SK-N-MC (cell line): Measurements from ENCODE around the gene TPD52L2.

Experiments
- DNase-seq: peaks from one replicate; pipeline ENCODE4 v3.0.0-alpha.2; 2011; ENCODE audit warnings: low read depth, low spot score
- H3K27ac ChIP-seq: fragments of 200-600 bp; sonication (generic); 2 replicates; pipeline ENCODE4 v1.5.1; 2016; ENCODE audit warnings: mixed run types
- H3K36me3 ChIP-seq: fragments of 200-600 bp; sonication (generic); 2 replicates; pipeline ENCODE4 v1.6.1; 2017; ENCODE audit warnings: antibody characterized with exemption, low read length, mixed read lengths; ENCODE audit not compliant: insufficient read depth
- H3K4me3 ChIP-seq: fragments of 200-600 bp; sonication (generic); 2 replicates; pipeline ENCODE4 v1.5.1; 2016
- H3K9ac ChIP-seq: fragments of 200-600 bp; sonication (generic); 2 replicates; pipeline ENCODE4 v1.8.0; 2017; ENCODE audit warnings: mixed run types, mixed read lengths; ENCODE audit not compliant: insufficient read length
- H3K9me3 ChIP-seq: fragments of 200-600 bp; sonication (generic); 2 replicates; pipeline ENCODE4 v1.6.1; 2017; ENCODE audit warnings: low read depth, mild to moderate bottlenecking, antibody characterized with exemption, low read length, moderate library complexity, mixed read lengths
- EZH2 ChIP-seq: fragments of 200-600 bp; sonication (generic); IDR thresholded peaks from one replicate; pipeline ENCODE4 v1.6.1; 2017; ENCODE audit warnings: antibody characterized with exemption
- FOXP2 ChIP-seq: optimal IDR thresholded peaks from 2 replicates; pipeline ENCODE3; 2011; ENCODE audit warnings: mild to moderate bottlenecking, moderate library complexity; ENCODE audit not compliant: insufficient read depth; ENCODE audit errors: extremely low read length, control extremely low read depth
- POLR2AphosphoS5 ChIP-seq: IDR thresholded peaks from 2 replicates; pipeline ENCODE4 v1.6.1; 2012; ENCODE audit warnings: mild to moderate bottlenecking, low read depth, low read length, borderline replicate concordance

The TPD52L2 gene

GRCh38 chr20:63856098-63856511 lies 9.0 kb upstream of the TPD52L2 start:
- Histone ChIP-seq H3K27ac (no peak overlapping the region), H3K36me3 (no peaks in the 10 kb centered on the region), H3K4me3 (no peak overlapping the region), H3K9me3 (no peaks in the 10 kb centered on the region), H3K9ac (no peak overlapping the region)
- no peak for TF ChIP-seq EZH2
- no peak for TF ChIP-seq POLR2AphosphoS5
- no peak for TF ChIP-seq FOXP2
- no peak for DNase-seq

GRCh38 chr20:63857764-63858392 lies 7.2 kb upstream of the TPD52L2 start:
- TF ChIP-seq POLR2AphosphoS5, result no peak
- TF ChIP-seq EZH2, result no peak
- no peak for TF ChIP-seq FOXP2
- H3K27ac ChIP-seq, result no peak overlapping the region
- H3K9ac ChIP-seq, result no peak overlapping the region
- DNase-seq, result no peak
- no peak overlapping the region for H3K4me3 ChIP-seq
- H3K9me3 ChIP-seq, result no peaks in the 10 kb centered on the region
- no peaks in the 10 kb centered on the region for H3K36me3 ChIP-seq

- TF ChIP-seq POLR2AphosphoS5 (no peak), FOXP2 (no peak), EZH2 (no peak)
- H3K27ac ChIP-seq, result no peak overlapping the region
- no peaks in the 10 kb centered on the region for H3K9me3 ChIP-seq
- H3K9ac ChIP-seq, result no peak overlapping the region
- no peak for DNase-seq
- no peaks in the 10 kb centered on the region for H3K36me3 ChIP-seq
- H3K4me3 ChIP-seq, result no peak overlapping the region
Measured at GRCh38 chr20:63858393-63859165, 6.5 kb upstream of the TPD52L2 start.

GRCh38 chr20:63859166-63859699 lies 5.8 kb upstream of the TPD52L2 start:
- Histone ChIP-seq H3K9ac (no peak overlapping the region), H3K36me3 (no peaks in the 10 kb centered on the region), H3K27ac (no peak overlapping the region), H3K4me3 (no peak overlapping the region), H3K9me3 (no peaks in the 10 kb centered on the region)
- no peak for DNase-seq
- TF ChIP-seq EZH2 (no peak), POLR2AphosphoS5 (no peak), FOXP2 (no peak)

- no peak overlapping the region for H3K4me3 ChIP-seq
- TF ChIP-seq EZH2 (no peak), FOXP2 (no peak), POLR2AphosphoS5 (no peak)
- H3K9me3 ChIP-seq, result no peaks in the 10 kb centered on the region
- H3K9ac ChIP-seq, result no peak overlapping the region
- H3K36me3 ChIP-seq, result no peaks in the 10 kb centered on the region
- no peak for DNase-seq
- no peak overlapping the region for H3K27ac ChIP-seq
Measured at GRCh38 chr20:63860325-63861051, 4.6 kb upstream of the TPD52L2 start.

GRCh38 chr20:63861365-63861934 lies 3.6 kb upstream of the TPD52L2 start, which contains the start of gene ABHD16B:
Gene ABHD16B, plus strand, starts transcription at chr20:63861498. Its CDS starts 43 bp downstream, at chr20:63861541.
- Histone ChIP-seq H3K36me3 (no peaks in the 10 kb centered on the region), H3K4me3 (no peak within 1 kb of the TSS), H3K9me3 (no peaks in the 10 kb centered on the region), H3K9ac (no peak within 1 kb of the TSS), H3K27ac (no peak within 1 kb of the TSS)
- no peak for DNase-seq
- TF ChIP-seq EZH2 (no peak), POLR2AphosphoS5 (no peak), FOXP2 (no peak)

GRCh38 chr20:63861981-63862901 lies 2.8 kb upstream of the TPD52L2 start:
- H3K36me3 ChIP-seq, result no peaks in the 10 kb centered on the region
- no peak overlapping the region for H3K4me3 ChIP-seq
- no peak for DNase-seq
- H3K9me3 ChIP-seq, result no peaks in the 10 kb centered on the region
- TF ChIP-seq FOXP2 (no peak), EZH2 (no peak), POLR2AphosphoS5 (no peak)
- H3K27ac ChIP-seq, result no peak overlapping the region
- no peak overlapping the region for H3K9ac ChIP-seq
